H1 (cell line): ENCODE results near the gene RELCH. TPM values are rescaled to one million over a fixed set of nuclear protein-coding genes. Genes with fewer than 3 reads are reported as not detected.

Experiments
- JUND ChIP-seq: IDR thresholded peaks from 2 replicates; pipeline ENCODE4 v1.6.1; 2011; ENCODE audit warnings: mild to moderate bottlenecking, improper control_type of control experiment, low read length
- polyA plus RNA-seq, 7 experiments: library from polyadenylated mRNA; depleted of rRNA in 3 of 7; stranded (reverse) in 5 of 7; unstranded in 2 of 7; fragments of >200 nt in 5 of 7; fragments of 200-250 nt in 2 of 7; gene quantifications; 1 replicate in 5 of 7; 2 replicates in 1 of 7; 4 replicates in 1 of 7; pipeline versions ENCODE4 v1.2.1 to v1.2.3, GENCODE V29; 2011 to 2013; ENCODE audit warnings: missing spikeins in 2 of 7, mixed read lengths in 2 of 7
- total RNA-seq: library from RNA; stranded (reverse); fragmentation: NEBNext Ultra II Directional; extraction: Animal tissue kit (Norgen Biotek cat#: 25700); gene quantifications from 2 replicates; pipeline ENCODE4 v1.2.1, GENCODE V29; 2021

The RELCH gene
- total and polyA plus RNA-seq, 2 of the 8 experiments (the other 6 are each of a cell fraction or from before 2014, with no cell fraction given) = 7.3 to 26.9 TPM

DNA sequence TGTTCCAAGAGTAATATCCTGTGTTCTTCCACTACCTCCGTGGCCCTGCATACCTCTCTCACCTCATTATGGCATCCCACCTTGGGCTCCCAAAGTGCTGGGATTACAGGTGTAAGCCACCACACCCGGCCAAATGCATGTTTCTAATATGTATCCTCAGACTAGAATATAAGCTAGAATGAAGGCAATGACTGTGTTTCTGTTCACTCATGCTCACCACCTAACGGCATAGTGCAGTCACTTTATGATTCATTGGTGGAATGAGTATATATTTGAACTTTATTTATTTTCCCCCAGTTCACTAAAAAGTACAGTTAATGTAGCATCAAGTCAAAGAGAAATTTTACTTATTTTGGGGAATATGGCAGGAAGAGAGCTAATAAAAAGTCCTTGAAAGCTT, 11.5 kb upstream of the RELCH start (continued):
- no peak for TF ChIP-seq JUND
